K562 (cell line): Measurements from ENCODE around the gene INCA1. TPM values are rescaled to one million over a fixed set of nuclear protein-coding genes. Genes with fewer than 3 reads are reported as not detected.

Source experiments
- ATAC-seq: fragments of 200-7000 bp; cut with Tn5 transposase; 3 replicates; pipeline ENCODE4 v1.9.1; 2020; ENCODE audit warnings: moderate library complexity
- BruUV-seq: library from RNA; stranded (reverse); fragments of 400-500 nt; replicated peaks from 2 replicates; lab custom pipeline; 2021; lab: Mats Ljungman, UMichigan
- CTCF ChIA-PET: fragments of 300-600 bp; formaldehyde crosslinking; extraction: SDS; loops from one replicate; lab custom pipeline; 2021; ENCODE audit warnings: low intra/inter-chr PET ratio; lab: Yijun Ruan, JAX
- POLR2A ChIA-PET: fragments of 300-600, 350-650 bp; sonication (Branson Sonifier 250); formaldehyde crosslinking; extraction: SDS; loops from one replicate; lab custom pipeline; 2021; ENCODE audit warnings: antibody characterized with exemption, inconsistent platforms; lab: Yijun Ruan, JAX
- DNase-seq, 4 experiments: peaks; one replicate each; pipeline versions ENCODE4 v3.0.0 to v3.0.0-alpha.2; 2011 to 2018; ENCODE audit warnings: low spot score in 3 of 4, mixed read lengths in 3 of 4; ENCODE audit errors: extremely low read depth in 1 of 4
- FAIRE-seq: peaks from 2 replicates; lab custom pipeline; 2011; peaks lifted over from hg19 to GRCh38; lab: Jason Lieb, UNC
- H2AFZ ChIP-seq: 2 replicates; pipeline ENCODE4 v1.6.0; 2011; ENCODE audit warnings: low read depth, low read length, control low read depth, inconsistent platforms
- H3K27ac ChIP-seq: fragments of 200-600 bp; 3 replicates; pipeline ENCODE4 v1.8.0; 2011; ENCODE audit warnings: low read depth, mild to moderate bottlenecking, control low read depth, inconsistent platforms, low read length, moderate library complexity, mixed read lengths; ENCODE audit errors: extremely low read depth
- H3K27me3 ChIP-seq, 2 experiments: fragments of 300-600 bp in 1 of 2; 2 replicates in 1 of 2; 3 replicates in 1 of 2; pipeline versions ENCODE4 v1.6.0 to v1.8.0; 2011; ENCODE audit warnings: inconsistent platforms in 2 of 2, low read length in 2 of 2, mild to moderate bottlenecking in 1 of 2, mixed read lengths in 1 of 2, moderate library complexity in 1 of 2; ENCODE audit not compliant: control insufficient read depth in 2 of 2, insufficient read depth in 2 of 2
- H3K36me3 ChIP-seq: fragments of 300-600 bp; 3 replicates; pipeline ENCODE4 v1.8.0; 2011; ENCODE audit warnings: mild to moderate bottlenecking, low read length, inconsistent platforms; ENCODE audit not compliant: control insufficient read depth, insufficient read depth
- H3K4me1 ChIP-seq, 2 experiments: fragments of 200-600 bp in 1 of 2; replicated peaks in 1 of 2; 2 replicates in 1 of 2; 3 replicates in 1 of 2; pipeline versions ENCODE4 v1.5.1 to v1.8.0; 2011; ENCODE audit warnings: inconsistent platforms in 2 of 2, low read length in 2 of 2, mild to moderate bottlenecking in 1 of 2, mixed read lengths in 1 of 2, moderate library complexity in 1 of 2; ENCODE audit not compliant: control insufficient read depth in 2 of 2, insufficient read depth in 2 of 2
- H3K4me2 ChIP-seq: 2 replicates; pipeline ENCODE4 v1.6.1; 2011; ENCODE audit warnings: low read length, control low read depth, inconsistent platforms, mixed read lengths; ENCODE audit not compliant: insufficient read depth
- H3K4me3 ChIP-seq: fragments of 200-600 bp; sonication (generic), shearing (Covaris generic); 2 replicates; pipeline ENCODE4 v1.5.1; 2016; ENCODE audit warnings: control low read depth, inconsistent platforms
- H3K79me2 ChIP-seq: fragments of 200-600 bp; 3 replicates; pipeline ENCODE4 v1.8.0; 2011; ENCODE audit warnings: low read length, inconsistent platforms; ENCODE audit not compliant: control insufficient read depth, insufficient read depth
- H3K9ac ChIP-seq, 2 experiments: 2 replicates each; pipeline versions ENCODE4 v1.6.0 to v1.6.1; 2011; ENCODE audit warnings: low read depth in 2 of 2, low read length in 2 of 2, control low read depth in 1 of 2, inconsistent platforms in 1 of 2, mild to moderate bottlenecking in 1 of 2, mixed read lengths in 1 of 2; ENCODE audit not compliant: insufficient read depth in 1 of 2
- H3K9me1 ChIP-seq: one replicate; pipeline ENCODE4 v1.6.0; 2011; ENCODE audit warnings: inconsistent platforms, mild to moderate bottlenecking, low read length, moderate library complexity; ENCODE audit not compliant: control insufficient read depth, insufficient read depth
- H3K9me3 ChIP-seq: replicated peaks from 2 replicates; pipeline ENCODE4 v1.5.1; 2011; ENCODE audit warnings: low read depth, low read length, inconsistent platforms; ENCODE audit not compliant: control insufficient read depth, insufficient read depth
- H4K20me1 ChIP-seq: replicated peaks from 2 replicates; pipeline ENCODE4 v1.6.1; 2011; ENCODE audit warnings: low read length, inconsistent platforms, mixed read lengths; ENCODE audit not compliant: control insufficient read depth, insufficient read depth
- POLR2A ChIP-seq: fragments of 450-650 bp; conservative IDR thresholded peaks from 2 replicates; pipeline ENCODE4 v1.6.1; 2016
- WGBS: fragments of 100-300 bp; shearing (Covaris generic); methylation state at CpG from one replicate; pipeline ENCODE4 v1.1.6; 2016; ENCODE audit warnings: low coverage, mixed read lengths; ENCODE audit not compliant: insufficient coverage; ENCODE audit errors: missing lambda C conversion rate; 5-methylcytosine and 5-hydroxymethylcytosine counted together
- in situ Hi-C: fragments of 300-500 bp; cut with MboI; formaldehyde crosslinking; loops from 4 replicates; pipeline ENCODE4 v1.15.0; 2018; ENCODE audit warnings: inconsistent platforms, mixed read lengths
- intact Hi-C: fragments of 100-400 bp; cut with micrococcal nuclease; formaldehyde crosslinking; loops from 2 replicates; pipeline ENCODE4 v1.14.2; 2022
- polyA plus RNA-seq, 8 experiments: library from polyadenylated mRNA; depleted of rRNA in 4 of 8; stranded (reverse) in 5 of 8; unstranded in 3 of 8; fragments of >200 nt; fragmentation: Nextera tagmentation in 2 of 8; fragmentation: Illumina TruSeq in 1 of 8; extraction: Ambion mirVana in 2 of 8; extraction: Trizol in 1 of 8; gene quantifications; 2 replicates each; pipeline versions ENCODE4 v1.2.1 to v1.2.3, GENCODE V29; 2011 to 2014; ENCODE audit warnings: inconsistent platforms in 1 of 8, missing spikeins in 1 of 8
- total RNA-seq, 7 experiments: library from RNA; depleted of rRNA in 6 of 7; stranded (reverse); fragments of >200 nt in 6 of 7; fragmentation: Illumina TruSeq in 2 of 7; extraction: Trizol in 2 of 7; gene quantifications; 2 replicates each; pipeline versions ENCODE4 v1.2.1 to v1.2.3, GENCODE V29; 2011 to 2021; ENCODE audit warnings: low replicate concordance in 1 of 7
- TF ChIP-seq, protein P1 (sequence below), 2 experiments: fragments of 450-650 bp; formaldehyde crosslinking in 1 of 2; IDR thresholded peaks; 2 replicates each; pipeline versions ENCODE4 v1.4.0 to v1.6.1; 2014 to 2020; ENCODE audit warnings: mild to moderate bottlenecking in 2 of 2, borderline replicate concordance in 1 of 2, low read depth in 1 of 2

The INCA1 gene
- total and polyA plus RNA-seq, 9 of the 15 experiments (the other 6 are each of a cell fraction or from before 2014, with no cell fraction given), result 0.08 to 0.50 (median 0.13) TPM; not detected in 4

DNA sequence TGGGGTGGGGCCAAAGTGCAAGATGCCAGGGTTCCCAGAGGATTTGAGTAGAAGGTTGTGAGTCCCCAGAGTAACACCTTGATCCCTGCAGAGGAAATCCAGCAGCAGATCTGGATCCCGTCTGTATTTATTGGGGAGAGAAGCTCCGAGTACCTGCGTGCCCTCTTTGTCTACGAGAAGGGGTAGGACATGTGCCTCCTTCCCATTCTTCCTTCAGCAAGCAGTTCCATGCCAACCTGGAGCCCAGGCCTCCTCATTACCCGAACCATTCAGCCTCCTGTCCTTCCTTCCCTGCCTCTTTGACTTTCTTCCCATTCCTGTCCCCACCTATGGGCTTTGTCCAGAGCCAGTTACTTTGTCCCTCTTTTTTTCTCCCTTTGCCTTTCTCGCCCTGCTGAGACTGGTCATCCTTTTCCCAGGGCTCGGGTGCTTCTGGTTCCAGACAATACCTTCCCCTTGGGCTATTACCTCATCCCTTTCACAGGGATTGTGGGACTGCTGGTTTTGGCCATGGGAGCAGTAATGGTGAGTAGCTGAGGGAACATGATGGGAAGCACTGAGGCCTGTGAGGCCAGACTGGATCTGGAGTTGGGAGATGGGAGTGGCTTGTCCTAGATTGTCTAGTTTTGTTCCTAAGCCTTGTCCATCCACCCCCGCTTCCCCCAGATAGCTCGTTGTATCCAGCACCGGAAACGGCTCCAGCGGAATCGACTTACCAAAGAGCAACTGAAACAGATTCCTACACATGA lies 54.4 kb downstream of the INCA1 start:
- no peak overlapping the region for H3K27ac ChIP-seq
- no TSS peak for BruUV-seq

More for the DNA sequence above, 54.4 kb downstream of the INCA1 start:
- FAIRE-seq (no peak), DNase-seq (no peak), ATAC-seq (no peak)
- Histone ChIP-seq H3K9me1 (no peaks in the 10 kb centered on the region), H3K9ac (peak overlapping the region in 1 of 2 experiments; percentile 42; a peak in 1 of 4 replicates), H3K36me3 (peaks cover 74% of the 10 kb centered on the region), H3K4me1 (peaks cover 30 to 31% of the 10 kb centered on the region in 2 experiments; a peak in 4 of 5 replicates), H3K9me3 (no peaks in the 10 kb centered on the region), H3K4me2 (no peak overlapping the region), H3K4me3 (no peak overlapping the region), H4K20me1 (peaks cover 22% of the 10 kb centered on the region), H3K27me3 (no peaks in the 10 kb centered on the region), H3K79me2 (peaks cover 92% of the 10 kb centered on the region), H2AFZ (no peak overlapping the region)
- in situ Hi-C loops (no loop called here), intact Hi-C loops (no loop called here)
- POLR2A ChIA-PET, result interaction anchor here (0.6 to 2.4 kb wide), 3 partner anchors 14 to 45 kb away, joined by 3 to 5 read pairs (median 3); partner anchors contain the start of gene SPAG7
- TF ChIP-seq, protein P1, sequence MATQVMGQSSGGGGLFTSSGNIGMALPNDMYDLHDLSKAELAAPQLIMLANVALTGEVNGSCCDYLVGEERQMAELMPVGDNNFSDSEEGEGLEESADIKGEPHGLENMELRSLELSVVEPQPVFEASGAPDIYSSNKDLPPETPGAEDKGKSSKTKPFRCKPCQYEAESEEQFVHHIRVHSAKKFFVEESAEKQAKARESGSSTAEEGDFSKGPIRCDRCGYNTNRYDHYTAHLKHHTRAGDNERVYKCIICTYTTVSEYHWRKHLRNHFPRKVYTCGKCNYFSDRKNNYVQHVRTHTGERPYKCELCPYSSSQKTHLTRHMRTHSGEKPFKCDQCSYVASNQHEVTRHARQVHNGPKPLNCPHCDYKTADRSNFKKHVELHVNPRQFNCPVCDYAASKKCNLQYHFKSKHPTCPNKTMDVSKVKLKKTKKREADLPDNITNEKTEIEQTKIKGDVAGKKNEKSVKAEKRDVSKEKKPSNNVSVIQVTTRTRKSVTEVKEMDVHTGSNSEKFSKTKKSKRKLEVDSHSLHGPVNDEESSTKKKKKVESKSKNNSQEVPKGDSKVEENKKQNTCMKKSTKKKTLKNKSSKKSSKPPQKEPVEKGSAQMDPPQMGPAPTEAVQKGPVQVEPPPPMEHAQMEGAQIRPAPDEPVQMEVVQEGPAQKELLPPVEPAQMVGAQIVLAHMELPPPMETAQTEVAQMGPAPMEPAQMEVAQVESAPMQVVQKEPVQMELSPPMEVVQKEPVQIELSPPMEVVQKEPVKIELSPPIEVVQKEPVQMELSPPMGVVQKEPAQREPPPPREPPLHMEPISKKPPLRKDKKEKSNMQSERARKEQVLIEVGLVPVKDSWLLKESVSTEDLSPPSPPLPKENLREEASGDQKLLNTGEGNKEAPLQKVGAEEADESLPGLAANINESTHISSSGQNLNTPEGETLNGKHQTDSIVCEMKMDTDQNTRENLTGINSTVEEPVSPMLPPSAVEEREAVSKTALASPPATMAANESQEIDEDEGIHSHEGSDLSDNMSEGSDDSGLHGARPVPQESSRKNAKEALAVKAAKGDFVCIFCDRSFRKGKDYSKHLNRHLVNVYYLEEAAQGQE (IDR thresholded peaks at IDR 0.05; ENCODE audit: borderline replicate concordance), result no peak
- TF ChIP-seq, protein P1 (CRISPR knock-in tag; IDR thresholded peaks at IDR 0.05; ENCODE audit: low read depth), result no peak
- TF ChIP-seq POLR2A, result 0 out of 2 replicates have a peak, but pooled peaks have one; percentile 19
- WGBS, result 95% methylated on average over 12 of the region's 13 CpGs
- CTCF ChIA-PET, result no interaction called here
